IMR-90 (cell line): ENCODE data around the gene GALNT17. TPM values are rescaled to one million over a fixed set of nuclear protein-coding genes. Genes with fewer than 3 reads are reported as not detected.

Source experiments
- ATAC-seq: fragments of 200-7000 bp; cut with Tn5 transposase; 2 replicates; pipeline ENCODE4 v1.9.1; 2020; ENCODE audit warnings: low read depth, mild to moderate bottlenecking, moderate library complexity
- BruUV-seq: library from RNA; stranded (reverse); fragments of 400-500 nt; replicated peaks from 2 replicates; lab custom pipeline; 2021; lab: Mats Ljungman, UMichigan
- CTCF ChIA-PET: fragments of 300-600 bp; formaldehyde crosslinking; extraction: SDS; loops from one replicate; lab custom pipeline; 2021; ENCODE audit warnings: antibody characterized with exemption; lab: Yijun Ruan, JAX
- POLR2A ChIA-PET: fragments of 300-600 bp; sonication (Branson Sonifier 250); formaldehyde crosslinking; loops from one replicate; lab custom pipeline; 2022; ENCODE audit warnings: antibody characterized with exemption; ENCODE audit not compliant: unreplicated experiment; lab: Charles Lee
- DNase-seq: peaks from one replicate; pipeline ENCODE4 v3.0.0; 2013
- H2AFZ ChIP-seq: replicated peaks from 2 replicates; pipeline ENCODE3; 2013; ENCODE audit warnings: low read length, mild to moderate bottlenecking; ENCODE audit not compliant: poor library complexity
- H2AK5ac ChIP-seq: 2 replicates; pipeline ENCODE4 v1.6.1; 2013; ENCODE audit warnings: low read depth, low read length, inconsistent platforms
- H2AK9ac ChIP-seq: replicated peaks from 2 replicates; pipeline ENCODE3; 2013; ENCODE audit warnings: mild to moderate bottlenecking, low read depth, low read length, moderate library complexity; ENCODE audit not compliant: poor library complexity
- H2BK120ac ChIP-seq: 2 replicates; pipeline ENCODE4 v1.6.1; 2013; ENCODE audit warnings: low read depth, low read length, inconsistent platforms
- H2BK15ac ChIP-seq: 3 replicates; pipeline ENCODE4 v1.6.1; 2013; ENCODE audit warnings: low read depth, low read length, inconsistent platforms
- H2BK20ac ChIP-seq: 2 replicates; pipeline ENCODE4 v1.6.1; 2013; ENCODE audit warnings: low read depth, mild to moderate bottlenecking, inconsistent platforms, low read length, moderate library complexity
- H2BK5ac ChIP-seq: 2 replicates; pipeline ENCODE4 v1.6.1; 2013; ENCODE audit warnings: mild to moderate bottlenecking, low read depth, low read length, inconsistent platforms; ENCODE audit not compliant: poor library complexity, severe bottlenecking
- H3K14ac ChIP-seq: replicated peaks from 2 replicates; pipeline ENCODE4 v1.6.1; 2013; ENCODE audit warnings: low read depth, low read length, inconsistent platforms
- H3K18ac ChIP-seq: 2 replicates; pipeline ENCODE4 v1.6.1; 2013; ENCODE audit warnings: low read depth, low read length, control low read depth
- H3K23ac ChIP-seq: 2 replicates; pipeline ENCODE4 v1.6.1; 2013; ENCODE audit warnings: low read depth, low read length, inconsistent platforms
- H3K27ac ChIP-seq: 2 replicates; pipeline ENCODE4 v1.5.1; 2013; ENCODE audit warnings: mild to moderate bottlenecking, control low read depth, low read length; ENCODE audit not compliant: insufficient read depth
- H3K27me3 ChIP-seq: 2 replicates; pipeline ENCODE4 v1.6.1; 2013; ENCODE audit warnings: low read length; ENCODE audit not compliant: control insufficient read depth, insufficient read depth
- H3K36me3 ChIP-seq: 2 replicates; pipeline ENCODE4 v1.6.1; 2013; ENCODE audit warnings: low read length, mixed read lengths; ENCODE audit not compliant: control insufficient read depth, insufficient read depth
- H3K4ac ChIP-seq: 2 replicates; pipeline ENCODE4 v1.6.1; 2013; ENCODE audit warnings: low read depth, low read length, inconsistent platforms
- H3K4me1 ChIP-seq: 2 replicates; pipeline ENCODE4 v1.6.1; 2013; ENCODE audit warnings: low read length, mixed read lengths; ENCODE audit not compliant: control insufficient read depth, insufficient read depth
- H3K4me2 ChIP-seq: 2 replicates; pipeline ENCODE4 v1.6.1; 2013; ENCODE audit warnings: low read depth, mild to moderate bottlenecking, control low read depth, low read length, moderate library complexity
- H3K4me3 ChIP-seq: 2 replicates; pipeline ENCODE4 v1.5.1; 2013; ENCODE audit warnings: low read depth, mild to moderate bottlenecking, control low read depth, low read length, moderate library complexity; ENCODE audit not compliant: insufficient read depth
- H3K56ac ChIP-seq: 2 replicates; pipeline ENCODE4 v1.6.1; 2013; ENCODE audit warnings: low read length, inconsistent platforms; ENCODE audit not compliant: insufficient read depth; ENCODE audit errors: extremely low read depth
- H3K79me1 ChIP-seq, 2 experiments: 2 replicates each; pipeline ENCODE4 v1.6.1; 2013; ENCODE audit warnings: low read length in 2 of 2, inconsistent platforms in 1 of 2, low read depth in 1 of 2
- H3K9ac ChIP-seq: 2 replicates; pipeline ENCODE4 v1.6.1; 2013; ENCODE audit warnings: low read depth, low read length, control low read depth
- H3K9me1 ChIP-seq: 2 replicates; pipeline ENCODE4 v1.6.1; 2013; ENCODE audit warnings: low read length, inconsistent platforms; ENCODE audit not compliant: insufficient read depth
- H3K9me3 ChIP-seq: 2 replicates; pipeline ENCODE4 v1.6.1; 2013; ENCODE audit warnings: low read length; ENCODE audit not compliant: control insufficient read depth, insufficient read depth
- H4K20me1 ChIP-seq: 2 replicates; pipeline ENCODE4 v1.6.1; 2013; ENCODE audit warnings: low read length, inconsistent platforms; ENCODE audit not compliant: insufficient read depth
- H4K5ac ChIP-seq: 2 replicates; pipeline ENCODE4 v1.6.1; 2013; ENCODE audit warnings: mild to moderate bottlenecking, low read depth, low read length, control low read depth
- H4K8ac ChIP-seq, 2 experiments: 2 replicates each; pipeline ENCODE4 v1.6.1; 2013; ENCODE audit warnings: low read depth in 2 of 2, low read length in 2 of 2, control low read depth in 1 of 2, inconsistent platforms in 1 of 2
- H4K91ac ChIP-seq: 2 replicates; pipeline ENCODE4 v1.6.1; 2013; ENCODE audit warnings: low read depth, low read length, inconsistent platforms; ENCODE audit not compliant: insufficient read depth
- BHLHE40 ChIP-seq: fragments of 150-350 bp; IDR thresholded peaks from 2 replicates; pipeline ENCODE4 v1.6.1; 2016; ENCODE audit warnings: mild to moderate bottlenecking, low read depth, low read length
- CEBPB ChIP-seq: IDR thresholded peaks from 2 replicates; pipeline ENCODE4 v1.6.1; 2012; ENCODE audit warnings: low read depth, low read length, improper control_type of control experiment
- FOS ChIP-seq: fragments of 150-350 bp; IDR thresholded peaks from 2 replicates; pipeline ENCODE4 v1.6.1; 2016; ENCODE audit warnings: low read depth, low read length
- MAFK ChIP-seq: IDR thresholded peaks from 2 replicates; pipeline ENCODE4 v1.6.1; 2012; ENCODE audit warnings: low read depth, low read length, improper control_type of control experiment
- MAZ ChIP-seq: IDR thresholded peaks from 2 replicates; pipeline ENCODE4 v1.6.1; 2012; ENCODE audit warnings: low read depth, mild to moderate bottlenecking, low read length, improper control_type of control experiment, moderate library complexity, borderline replicate concordance
- MXI1 ChIP-seq: IDR thresholded peaks from 2 replicates; pipeline ENCODE4 v1.6.1; 2012; ENCODE audit warnings: low read depth, mild to moderate bottlenecking, low read length, moderate library complexity, borderline replicate concordance
- NFE2L2 ChIP-seq: fragments of 150-350 bp; IDR thresholded peaks from 2 replicates; pipeline ENCODE4 v1.6.1; 2016; ENCODE audit warnings: low read depth, mild to moderate bottlenecking, low read length
- POLR2A ChIP-seq: IDR thresholded peaks from 2 replicates; pipeline ENCODE4 v1.6.1; 2012; ENCODE audit warnings: mild to moderate bottlenecking, low read depth, low read length
- RAD21 ChIP-seq: IDR thresholded peaks from 2 replicates; pipeline ENCODE4 v1.6.1; 2012; ENCODE audit warnings: low read length, improper control_type of control experiment
- RCOR1 ChIP-seq: IDR thresholded peaks from 2 replicates; pipeline ENCODE4 v1.6.1; 2012; ENCODE audit warnings: mild to moderate bottlenecking, low read length, improper control_type of control experiment; ENCODE audit not compliant: insufficient replicate concordance
- RFX5 ChIP-seq: IDR thresholded peaks from 2 replicates; pipeline ENCODE4 v1.8.0; 2012; ENCODE audit warnings: low read depth, mild to moderate bottlenecking, low read length, moderate library complexity
- SMC3 ChIP-seq: fragments of 150-350 bp; IDR thresholded peaks from 2 replicates; pipeline ENCODE4 v1.6.1; 2016; ENCODE audit warnings: low read depth, mild to moderate bottlenecking, antibody characterized with exemption, low read length, moderate library complexity
- USF2 ChIP-seq: fragments of 150-350 bp; IDR thresholded peaks from 2 replicates; pipeline ENCODE4 v1.6.1; 2017; ENCODE audit warnings: mild to moderate bottlenecking, antibody characterized with exemption, low read length, low read depth
- WGBS, 2 experiments: methylation state at CpG; one replicate each; pipeline versions ENCODE4 v1.1.5 to v1.1.7; 2013; ENCODE audit warnings: missing lambda C conversion rate in 2 of 2; ENCODE audit not compliant: insufficient read length in 1 of 2; ENCODE audit errors: extremely low coverage in 2 of 2; 5-methylcytosine and 5-hydroxymethylcytosine counted together
- dilution Hi-C: fragments of 300-500 bp; cut with HindIII; formaldehyde crosslinking; loops from one replicate; pipeline ENCODE4 v1.14.3; 2018; ENCODE audit warnings: low sequenced_read_pairs; ENCODE audit not compliant: unreplicated experiment
- in situ Hi-C: fragments of 300-500 bp; cut with MboI; formaldehyde crosslinking; loops from 3 replicates; pipeline ENCODE4 v1.14.3; 2019; ENCODE audit warnings: low sequenced_read_pairs, inconsistent platforms, mixed read lengths
- intact Hi-C: fragments of 100-400 bp; cut with micrococcal nuclease; formaldehyde crosslinking; loops from 2 replicates; pipeline ENCODE4 v1.10.0; 2022
- polyA plus RNA-seq, 3 experiments: library from polyadenylated mRNA; depleted of rRNA; stranded (reverse); fragments of >200 nt; gene quantifications; 2 replicates each; pipeline ENCODE4 v1.2.3, GENCODE V29; 2012; ENCODE audit warnings: low replicate concordance in 1 of 3
- total RNA-seq: library from RNA; depleted of rRNA; stranded (reverse); fragments of >200 nt; gene quantifications from 2 replicates; pipeline ENCODE4 v1.2.3, GENCODE V29; 2012
- TF ChIP-seq, protein P1 (sequence below): conservative IDR thresholded peaks from 2 replicates; pipeline ENCODE4 v1.5.1; 2012; ENCODE audit warnings: mild to moderate bottlenecking, low read depth, low read length, improper control_type of control experiment
- TF ChIP-seq, protein P2 (sequence below): fragments of 150-350 bp; IDR thresholded peaks from 2 replicates; pipeline ENCODE4 v1.6.1; 2016; ENCODE audit warnings: low read depth, mild to moderate bottlenecking, low read length, moderate library complexity, borderline replicate concordance

Gene GALNT17
- total and polyA plus RNA-seq, 2 of the 4 experiments (the other 2 are of a cell fraction): not detected

DNA sequence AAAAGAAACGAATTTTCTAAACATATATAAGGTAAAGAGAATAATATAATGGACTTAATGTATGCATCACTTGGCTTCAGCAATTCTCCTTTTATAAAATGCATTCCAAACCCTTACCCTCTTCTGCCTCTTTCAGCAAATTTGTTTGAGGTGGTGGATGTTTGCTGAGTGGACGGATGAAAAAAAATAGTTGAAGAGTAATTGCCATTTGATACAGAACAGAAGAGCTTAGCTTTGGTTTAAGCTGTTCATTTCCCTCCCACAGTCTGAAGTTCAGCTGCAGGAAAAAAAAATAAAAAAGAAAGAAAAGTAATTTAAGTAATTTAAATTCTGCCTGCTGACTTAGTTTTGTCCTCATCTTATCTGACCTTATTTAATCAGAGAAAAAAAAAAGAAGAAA, 138.6 kb downstream of the GALNT17 start:
- H2AK9ac ChIP-seq: no peak overlapping the region
- no peak overlapping the region for H4K91ac ChIP-seq
- H3K9me1 ChIP-seq: no peaks in the 10 kb centered on the region
- TF ChIP-seq NFE2L2: no peak
- no peak for TF ChIP-seq FOS
- no peak for TF ChIP-seq BHLHE40
- TF ChIP-seq RAD21: no peak
- no peak for TF ChIP-seq USF2
- no peak for TF ChIP-seq MAFK
- TF ChIP-seq, protein P1, sequence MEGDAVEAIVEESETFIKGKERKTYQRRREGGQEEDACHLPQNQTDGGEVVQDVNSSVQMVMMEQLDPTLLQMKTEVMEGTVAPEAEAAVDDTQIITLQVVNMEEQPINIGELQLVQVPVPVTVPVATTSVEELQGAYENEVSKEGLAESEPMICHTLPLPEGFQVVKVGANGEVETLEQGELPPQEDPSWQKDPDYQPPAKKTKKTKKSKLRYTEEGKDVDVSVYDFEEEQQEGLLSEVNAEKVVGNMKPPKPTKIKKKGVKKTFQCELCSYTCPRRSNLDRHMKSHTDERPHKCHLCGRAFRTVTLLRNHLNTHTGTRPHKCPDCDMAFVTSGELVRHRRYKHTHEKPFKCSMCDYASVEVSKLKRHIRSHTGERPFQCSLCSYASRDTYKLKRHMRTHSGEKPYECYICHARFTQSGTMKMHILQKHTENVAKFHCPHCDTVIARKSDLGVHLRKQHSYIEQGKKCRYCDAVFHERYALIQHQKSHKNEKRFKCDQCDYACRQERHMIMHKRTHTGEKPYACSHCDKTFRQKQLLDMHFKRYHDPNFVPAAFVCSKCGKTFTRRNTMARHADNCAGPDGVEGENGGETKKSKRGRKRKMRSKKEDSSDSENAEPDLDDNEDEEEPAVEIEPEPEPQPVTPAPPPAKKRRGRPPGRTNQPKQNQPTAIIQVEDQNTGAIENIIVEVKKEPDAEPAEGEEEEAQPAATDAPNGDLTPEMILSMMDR: no peak
- TF ChIP-seq MAZ: no peak
- TF ChIP-seq, protein P2, sequence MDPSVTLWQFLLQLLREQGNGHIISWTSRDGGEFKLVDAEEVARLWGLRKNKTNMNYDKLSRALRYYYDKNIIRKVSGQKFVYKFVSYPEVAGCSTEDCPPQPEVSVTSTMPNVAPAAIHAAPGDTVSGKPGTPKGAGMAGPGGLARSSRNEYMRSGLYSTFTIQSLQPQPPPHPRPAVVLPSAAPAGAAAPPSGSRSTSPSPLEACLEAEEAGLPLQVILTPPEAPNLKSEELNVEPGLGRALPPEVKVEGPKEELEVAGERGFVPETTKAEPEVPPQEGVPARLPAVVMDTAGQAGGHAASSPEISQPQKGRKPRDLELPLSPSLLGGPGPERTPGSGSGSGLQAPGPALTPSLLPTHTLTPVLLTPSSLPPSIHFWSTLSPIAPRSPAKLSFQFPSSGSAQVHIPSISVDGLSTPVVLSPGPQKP: no peak
- TF ChIP-seq CEBPB: no peak
- TF ChIP-seq SMC3: no peak
- no peak for TF ChIP-seq RCOR1
- TF ChIP-seq POLR2A: no peak
- TF ChIP-seq RFX5: no peak
- TF ChIP-seq MXI1: no peak
- ATAC-seq (no peak), DNase-seq (no peak)
- no peak overlapping the region for H4K5ac ChIP-seq
- in situ Hi-C loops (no loop called here), intact Hi-C loops (no loop called here), dilution Hi-C loops (no loop called here)
- BruUV-seq: no TSS peak
- H2AFZ ChIP-seq: no peak overlapping the region
- no peak overlapping the region for H3K23ac ChIP-seq
- H3K27me3 ChIP-seq: no peaks in the 10 kb centered on the region
- H2BK120ac ChIP-seq: no peak overlapping the region
- H3K4me2 ChIP-seq: no peak overlapping the region
- H4K8ac ChIP-seq: no peak overlapping the region
- H3K9ac ChIP-seq: no peak overlapping the region
- H3K36me3 ChIP-seq: no peaks in the 10 kb centered on the region
- ChIA-PET POLR2A (no interaction called here), CTCF (no interaction called here)
- no peak overlapping the region for H3K18ac ChIP-seq
- H3K9me3 ChIP-seq: peaks cover 29% of the 10 kb centered on the region
- no peaks in the 10 kb centered on the region for H4K20me1 ChIP-seq
- H3K4me3 ChIP-seq: no peak overlapping the region
- no peak overlapping the region for H2BK5ac ChIP-seq
- no peak overlapping the region for H2BK15ac ChIP-seq
- H3K56ac ChIP-seq: no peak overlapping the region
- H3K4ac ChIP-seq: no peak overlapping the region
- H2AK5ac ChIP-seq: no peak overlapping the region
- H3K79me1 ChIP-seq: no peaks in the 10 kb centered on the region
- no peak overlapping the region for H2BK20ac ChIP-seq
- H3K4me1 ChIP-seq: no peaks in the 10 kb centered on the region
- no peak overlapping the region for H3K14ac ChIP-seq
- no CpG with 5 or more reads among the region's 2 CpGs for WGBS, 2 experiments
- H3K27ac ChIP-seq: no peak overlapping the region
